Heart left ventricle (tissue), 13 donors: ENCODE results near the gene KCNQ1.

Source experiments
- POLR2A ChIP-seq, 2 donors: fragments of 450-650 bp; IDR thresholded peaks; one replicate each; pipeline ENCODE4 v1.6.1; 2017; ENCODE audit warnings: antibody characterized with exemption in 2 of 2, mild to moderate bottlenecking in 2 of 2, moderate library complexity in 2 of 2
- TF ChIP-seq, protein P1 (sequence below), 12 donors: fragments of 200-600 bp; sonication (generic) in 4 of 12; IDR thresholded peaks; one replicate each; pipeline versions ENCODE4 v1.5.0 to v1.8.0; 2018 to 2022; ENCODE audit warnings: antibody characterized with exemption in 12 of 12, mild to moderate bottlenecking in 5 of 12
- donor health status: ischemic (EF 13 %, LVEDD 7.1; RV severe dilation, severe dysfunction).
- donor health status: DM: no; HTN: yes; CAD: no.
- donor health status: DM: no; HTN: no; CAD: no.
- donor health status: ischemic (EF 25% LVEDD 6.9; RV normal size, moderate dysfunction).
- donor health status: ischemic (EF 25% LVEDD 5.7; RV mildly dilated, moderate dysfunction).
- donor health status: ischemic (EF 35%, LVEDD 5.7; RV mildly dilated, moderate dysfunction).
- donor health status: nonischemic (EF 11% LVEDD 7.7; RV severe dilation, severe dysfunction).
- donor health status: DM: yes; HTN: yes; CAD: no.
- donor health status: PGD.
- donor health status: ischemic (EF 29% LVEDD 5.4; RV normal size, mild dysfunction).
- donor health status: nonischemic (EF 23%, LVEDD 6.1; RV moderate dilation, normal function).

DNA sequence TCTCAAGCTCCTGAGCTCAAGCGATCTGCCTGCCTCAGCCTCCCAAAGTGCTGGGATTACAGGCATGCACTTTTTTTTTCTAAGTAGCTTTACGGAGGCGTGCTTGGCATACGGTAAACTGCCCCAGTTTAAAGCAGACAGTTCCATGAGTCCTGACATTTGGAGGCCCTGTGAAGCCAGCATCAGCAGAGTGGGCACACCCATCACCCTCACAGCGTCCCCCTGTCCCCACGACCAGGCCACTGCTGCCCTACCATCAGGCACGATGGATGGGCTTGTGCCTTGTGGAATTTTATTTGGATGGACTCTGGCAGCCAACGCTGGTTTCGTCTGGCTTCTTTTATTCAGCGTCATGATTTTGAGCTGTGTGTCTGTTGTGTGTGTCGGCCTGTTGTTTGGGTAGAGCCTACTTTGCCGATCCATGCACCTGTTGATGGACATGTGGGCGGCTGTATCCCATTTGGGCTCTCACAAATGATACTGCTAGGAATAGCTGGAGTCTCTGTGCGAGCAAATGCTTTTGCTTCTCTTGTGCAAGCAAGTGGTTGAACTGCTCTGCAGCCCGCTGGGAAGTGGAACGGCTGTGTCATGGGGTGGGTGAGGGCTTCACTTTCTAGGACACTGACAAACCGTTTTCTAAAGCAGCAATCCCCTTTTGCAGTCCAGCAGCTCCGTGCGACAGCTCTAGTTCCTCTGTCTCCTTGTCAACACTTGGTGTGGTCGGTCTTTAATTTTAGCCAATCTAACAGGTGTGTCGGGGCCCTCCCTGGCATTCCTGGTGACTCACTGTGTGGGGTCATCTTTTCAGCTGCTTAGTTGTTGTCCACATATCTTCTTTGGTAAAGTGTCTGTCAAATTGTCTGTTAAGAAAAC lies 23.8 kb downstream of the KCNQ1 start:
- TF ChIP-seq, protein P1, sequence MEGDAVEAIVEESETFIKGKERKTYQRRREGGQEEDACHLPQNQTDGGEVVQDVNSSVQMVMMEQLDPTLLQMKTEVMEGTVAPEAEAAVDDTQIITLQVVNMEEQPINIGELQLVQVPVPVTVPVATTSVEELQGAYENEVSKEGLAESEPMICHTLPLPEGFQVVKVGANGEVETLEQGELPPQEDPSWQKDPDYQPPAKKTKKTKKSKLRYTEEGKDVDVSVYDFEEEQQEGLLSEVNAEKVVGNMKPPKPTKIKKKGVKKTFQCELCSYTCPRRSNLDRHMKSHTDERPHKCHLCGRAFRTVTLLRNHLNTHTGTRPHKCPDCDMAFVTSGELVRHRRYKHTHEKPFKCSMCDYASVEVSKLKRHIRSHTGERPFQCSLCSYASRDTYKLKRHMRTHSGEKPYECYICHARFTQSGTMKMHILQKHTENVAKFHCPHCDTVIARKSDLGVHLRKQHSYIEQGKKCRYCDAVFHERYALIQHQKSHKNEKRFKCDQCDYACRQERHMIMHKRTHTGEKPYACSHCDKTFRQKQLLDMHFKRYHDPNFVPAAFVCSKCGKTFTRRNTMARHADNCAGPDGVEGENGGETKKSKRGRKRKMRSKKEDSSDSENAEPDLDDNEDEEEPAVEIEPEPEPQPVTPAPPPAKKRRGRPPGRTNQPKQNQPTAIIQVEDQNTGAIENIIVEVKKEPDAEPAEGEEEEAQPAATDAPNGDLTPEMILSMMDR (IDR thresholded peaks at IDR 0.05) = no peak
- TF ChIP-seq POLR2A (IDR thresholded peaks at IDR 0.05) = no peak
